ENCODE data around the gene TRIM37.

- TF ChIP-seq, protein P1, sequence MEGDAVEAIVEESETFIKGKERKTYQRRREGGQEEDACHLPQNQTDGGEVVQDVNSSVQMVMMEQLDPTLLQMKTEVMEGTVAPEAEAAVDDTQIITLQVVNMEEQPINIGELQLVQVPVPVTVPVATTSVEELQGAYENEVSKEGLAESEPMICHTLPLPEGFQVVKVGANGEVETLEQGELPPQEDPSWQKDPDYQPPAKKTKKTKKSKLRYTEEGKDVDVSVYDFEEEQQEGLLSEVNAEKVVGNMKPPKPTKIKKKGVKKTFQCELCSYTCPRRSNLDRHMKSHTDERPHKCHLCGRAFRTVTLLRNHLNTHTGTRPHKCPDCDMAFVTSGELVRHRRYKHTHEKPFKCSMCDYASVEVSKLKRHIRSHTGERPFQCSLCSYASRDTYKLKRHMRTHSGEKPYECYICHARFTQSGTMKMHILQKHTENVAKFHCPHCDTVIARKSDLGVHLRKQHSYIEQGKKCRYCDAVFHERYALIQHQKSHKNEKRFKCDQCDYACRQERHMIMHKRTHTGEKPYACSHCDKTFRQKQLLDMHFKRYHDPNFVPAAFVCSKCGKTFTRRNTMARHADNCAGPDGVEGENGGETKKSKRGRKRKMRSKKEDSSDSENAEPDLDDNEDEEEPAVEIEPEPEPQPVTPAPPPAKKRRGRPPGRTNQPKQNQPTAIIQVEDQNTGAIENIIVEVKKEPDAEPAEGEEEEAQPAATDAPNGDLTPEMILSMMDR (optimal IDR thresholded peaks at IDR 0.05 in 1 of 3, IDR thresholded peaks at IDR 0.05 in 1 of 3, conservative IDR thresholded peaks at IDR 0.05 in 1 of 3; ENCODE audit: extremely low read depth in 1 of 3, insufficient read depth in 2 of 3, low read length in 3 of 3) = no peak
- TF ChIP-seq EZH2 (IDR thresholded peaks at IDR 0.05; ENCODE audit: low read length) = no peak
Measured at GRCh38 chr17:58993311-58993710, 113.4 kb downstream of the TRIM37 start.

All from keratinocyte (primary cell).